Heart left ventricle (tissue), 16 donors: Measurements from ENCODE around the gene CISD2. TPM values are rescaled to one million over a fixed set of nuclear protein-coding genes. Genes with fewer than 3 reads are reported as not detected.
"Not testable (repeated sequence)": the region's sequence is repeated elsewhere in the genome, so short reads cannot be mapped to it uniquely, and the experiment has no call there.

Experiments
- ATAC-seq, 4 donors: fragments of 200-7000 bp; cut with Tn5 transposase; one replicate each; pipeline ENCODE4 v1.9.1; 2020 to 2022; ENCODE audit warnings: moderate library complexity in 4 of 4, mild to moderate bottlenecking in 3 of 4, moderate number of reproducible peaks in 1 of 4
- DNase-seq, 5 donors: peaks; one replicate each; pipeline ENCODE4 v3.0.0-alpha.2; 2020
- H3K27ac ChIP-seq, 12 donors: fragments of 200-600 bp; sonication (generic) in 4 of 12; one replicate each; pipeline versions ENCODE4 v1.5.0 to v1.8.0; 2016 to 2022; ENCODE audit warnings: mild to moderate bottlenecking in 2 of 12
- H3K27me3 ChIP-seq, 9 donors: fragments of 200-600 bp; sonication (generic) in 2 of 9; one replicate each; pipeline versions ENCODE4 v1.5.1 to v1.8.0; 2016 to 2022; ENCODE audit warnings: mild to moderate bottlenecking in 3 of 9
- H3K36me3 ChIP-seq, 9 donors: fragments of 200-600 bp; sonication (generic) in 2 of 9; one replicate each; pipeline versions ENCODE4 v1.5.0 to v1.8.0; 2018 to 2022; ENCODE audit warnings: mild to moderate bottlenecking in 2 of 9
- H3K4me1 ChIP-seq, 12 donors: fragments of 200-600 bp; sonication (generic) in 4 of 12; one replicate each; pipeline versions ENCODE4 v1.5.0 to v1.8.0; 2016 to 2022; ENCODE audit warnings: mild to moderate bottlenecking in 3 of 12
- H3K4me3 ChIP-seq, 12 donors: fragments of 200-600 bp; sonication (generic) in 4 of 12; one replicate each; pipeline versions ENCODE4 v1.5.0 to v1.8.0; 2017 to 2022; ENCODE audit warnings: mild to moderate bottlenecking in 9 of 12, moderate library complexity in 4 of 12
- H3K9me3 ChIP-seq, 12 donors: fragments of 200-600 bp; sonication (generic) in 4 of 12; one replicate each; pipeline versions ENCODE4 v1.5.0 to v1.8.0; 2016 to 2022; ENCODE audit warnings: mild to moderate bottlenecking in 1 of 12
- POLR2A ChIP-seq, 2 donors: fragments of 450-650 bp; IDR thresholded peaks; one replicate each; pipeline ENCODE4 v1.6.1; 2017; ENCODE audit warnings: antibody characterized with exemption in 2 of 2, mild to moderate bottlenecking in 2 of 2, moderate library complexity in 2 of 2
- WGBS, 4 donors: extraction: QIAGEN DNeasy Blood & Tissue Kit in 2 of 4; methylation state at CpG; one replicate each; pipeline versions ENCODE4 v1.1.5 to v1.1.7; 2013 to 2018; 5-methylcytosine and 5-hydroxymethylcytosine counted together
- intact Hi-C, 10 donors: fragments of 100-400 bp; cut with DNase I; formaldehyde crosslinking; loops; one replicate each; pipeline versions ENCODE4 v1.11.1 to v1.14.2; 2022
- polyA plus RNA-seq, 2 donors: library from polyadenylated mRNA; stranded (reverse); fragments of 200-250 nt; gene quantifications; one replicate each; pipeline ENCODE4 v1.2.3, GENCODE V29; 2013
- total RNA-seq, 9 donors: library from RNA; depleted of rRNA in 2 of 9; stranded (reverse); fragments of >200 nt in 2 of 9; fragmentation: NEBNext Ultra II Directional in 3 of 9; extraction: Animal tissue kit (Norgen Biotek cat#: 25700) in 3 of 9; gene quantifications; one replicate each; pipeline versions ENCODE4 v1.1.0 to v1.2.4, GENCODE V29; 2016 to 2023
- TF ChIP-seq, protein P1 (sequence below), 12 donors: fragments of 200-600 bp; sonication (generic) in 4 of 12; IDR thresholded peaks; one replicate each; pipeline versions ENCODE4 v1.5.0 to v1.8.0; 2018 to 2022; ENCODE audit warnings: antibody characterized with exemption in 12 of 12, mild to moderate bottlenecking in 5 of 12
- donor health status: ischemic (EF 13 %, LVEDD 7.1; RV severe dilation, severe dysfunction).
- donor health status: healthy with polysubstance abuse.
- donor health status: DM: no; HTN: yes; CAD: no.
- donor health status: DM: no; HTN: no; CAD: no.
- donor health status: ischemic (EF 25% LVEDD 6.9; RV normal size, moderate dysfunction).
- donor health status: ischemic (EF 25% LVEDD 5.7; RV mildly dilated, moderate dysfunction).
- donor health status: healthy.
- donor health status: DM: yes; HTN: yes; CAD: no.
- donor health status: ischemic (EF 35%, LVEDD 5.7; RV mildly dilated, moderate dysfunction).
- donor health status: nonischemic (EF 11% LVEDD 7.7; RV severe dilation, severe dysfunction).
- donor health status: DM: yes; HTN: yes; CAD: no.
- donor health status: PGD.
- donor health status: ischemic (EF 29% LVEDD 5.4; RV normal size, mild dysfunction).
- donor health status: nonischemic (EF 23%, LVEDD 6.1; RV moderate dilation, normal function).

The CISD2 gene
- total and polyA plus RNA-seq, 11 donors, result 9.0 to 35.8 (median 18.4) TPM

DNA sequence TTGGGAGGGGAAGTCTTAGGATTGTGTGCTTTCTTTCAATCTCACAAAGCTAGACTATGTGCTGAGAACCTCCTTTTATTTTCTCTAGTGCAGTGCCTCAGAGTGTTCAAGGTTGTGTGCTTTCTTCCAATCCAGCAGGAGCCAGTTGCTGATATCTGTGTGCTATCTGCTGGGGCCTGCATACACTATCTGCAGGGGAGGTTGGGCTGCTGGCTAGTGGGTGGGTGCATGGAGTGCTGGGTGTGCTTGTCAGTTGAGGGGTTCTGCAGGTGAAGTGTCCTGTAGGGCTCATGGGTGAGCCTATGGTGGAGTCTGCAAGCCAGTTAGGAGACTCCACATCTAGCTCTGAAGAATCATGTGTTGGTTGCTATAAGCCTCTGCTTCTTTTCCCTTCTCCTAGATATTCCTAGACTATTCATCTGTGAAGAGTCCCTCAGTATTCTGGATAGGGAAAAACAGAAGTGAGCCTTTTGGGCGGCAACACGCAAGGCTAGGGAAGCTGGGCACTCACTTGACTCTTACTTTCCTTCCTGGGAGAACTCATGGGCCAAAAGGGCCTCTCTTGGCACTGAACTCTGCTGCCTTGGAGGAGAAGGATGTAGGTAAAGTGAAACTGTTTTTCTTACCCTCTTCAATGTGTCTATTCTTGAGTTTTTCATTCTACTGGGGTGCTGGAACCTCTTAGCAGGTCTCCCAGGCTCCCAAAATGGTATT lies 8.0 kb upstream of the CISD2 start:
- no peaks in the 10 kb centered on the region for H3K27me3 ChIP-seq
- peaks cover 0 to 23% (median 12%) of the 10 kb centered on the region in 12 donors for H3K9me3 ChIP-seq
- intact Hi-C loops, result loop anchor here in 3 of 10 donors (10.0 kb wide), 2 partner anchors 96 to 426 kb away; partner anchors contain the start of gene MANBA (in 1 of the 3)
- 94 to 100% (median 98%) methylated on average over 2 of the region's 2 CpGs for WGBS, 4 donors
- no peak overlapping the region for H3K4me3 ChIP-seq
- peaks cover 0 to 26% (median 0%) of the 10 kb centered on the region in 12 donors for H3K4me1 ChIP-seq
- peak overlapping the region in 1 of 12 donors; percentile 52 for H3K27ac ChIP-seq
- TF ChIP-seq POLR2A (IDR thresholded peaks at IDR 0.05), result no peak
- TF ChIP-seq, protein P1, sequence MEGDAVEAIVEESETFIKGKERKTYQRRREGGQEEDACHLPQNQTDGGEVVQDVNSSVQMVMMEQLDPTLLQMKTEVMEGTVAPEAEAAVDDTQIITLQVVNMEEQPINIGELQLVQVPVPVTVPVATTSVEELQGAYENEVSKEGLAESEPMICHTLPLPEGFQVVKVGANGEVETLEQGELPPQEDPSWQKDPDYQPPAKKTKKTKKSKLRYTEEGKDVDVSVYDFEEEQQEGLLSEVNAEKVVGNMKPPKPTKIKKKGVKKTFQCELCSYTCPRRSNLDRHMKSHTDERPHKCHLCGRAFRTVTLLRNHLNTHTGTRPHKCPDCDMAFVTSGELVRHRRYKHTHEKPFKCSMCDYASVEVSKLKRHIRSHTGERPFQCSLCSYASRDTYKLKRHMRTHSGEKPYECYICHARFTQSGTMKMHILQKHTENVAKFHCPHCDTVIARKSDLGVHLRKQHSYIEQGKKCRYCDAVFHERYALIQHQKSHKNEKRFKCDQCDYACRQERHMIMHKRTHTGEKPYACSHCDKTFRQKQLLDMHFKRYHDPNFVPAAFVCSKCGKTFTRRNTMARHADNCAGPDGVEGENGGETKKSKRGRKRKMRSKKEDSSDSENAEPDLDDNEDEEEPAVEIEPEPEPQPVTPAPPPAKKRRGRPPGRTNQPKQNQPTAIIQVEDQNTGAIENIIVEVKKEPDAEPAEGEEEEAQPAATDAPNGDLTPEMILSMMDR (IDR thresholded peaks at IDR 0.05), result no peak
- DNase-seq (no peak), ATAC-seq (peak in 1 of 4 donors; percentile 42)
- no peaks in the 10 kb centered on the region for H3K36me3 ChIP-seq

DNA sequence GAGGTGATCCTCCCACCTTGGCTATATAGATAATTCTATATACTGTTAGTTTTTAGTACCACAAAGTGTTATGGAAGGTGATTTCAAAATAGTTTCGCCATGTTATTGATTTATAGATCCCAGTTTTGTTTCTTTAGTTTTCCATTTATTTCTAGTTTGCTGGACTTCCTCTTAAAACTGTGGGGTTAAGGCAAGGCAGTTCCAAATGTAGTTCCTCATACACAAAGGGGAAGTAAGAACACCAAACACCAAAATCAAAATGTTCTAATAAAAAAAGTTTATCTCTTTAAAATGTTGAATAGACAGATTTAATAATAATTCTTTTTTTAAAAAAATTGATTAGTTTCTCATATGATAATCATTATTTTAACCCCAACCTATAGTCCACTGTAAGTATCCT lies 6.8 kb upstream of the CISD2 start:
- TF ChIP-seq, protein P1 (IDR thresholded peaks at IDR 0.05), result no peak
- no peak for TF ChIP-seq POLR2A (IDR thresholded peaks at IDR 0.05)
- Histone ChIP-seq H3K36me3 (no peaks in the 10 kb centered on the region), H3K27me3 (no peaks in the 10 kb centered on the region), H3K4me1 (peaks cover 0 to 26% (median 0%) of the 10 kb centered on the region in 12 donors), H3K4me3 (no peak overlapping the region), H3K9me3 (peaks cover 0 to 23% (median 12%) of the 10 kb centered on the region in 12 donors), H3K27ac (peak overlapping the region in 1 of 12 donors; percentile 73)
- DNase-seq (no peak), ATAC-seq (no peak)
- WGBS, 4 donors, result 86 to 92% (median 90%) methylated on average over 1 of the region's 1 CpG
- intact Hi-C loops, result loop anchor here in 3 of 10 donors (10.0 kb wide), 2 partner anchors 97 to 427 kb away; partner anchors contain the start of gene MANBA (in 1 of the 3)

DNA sequence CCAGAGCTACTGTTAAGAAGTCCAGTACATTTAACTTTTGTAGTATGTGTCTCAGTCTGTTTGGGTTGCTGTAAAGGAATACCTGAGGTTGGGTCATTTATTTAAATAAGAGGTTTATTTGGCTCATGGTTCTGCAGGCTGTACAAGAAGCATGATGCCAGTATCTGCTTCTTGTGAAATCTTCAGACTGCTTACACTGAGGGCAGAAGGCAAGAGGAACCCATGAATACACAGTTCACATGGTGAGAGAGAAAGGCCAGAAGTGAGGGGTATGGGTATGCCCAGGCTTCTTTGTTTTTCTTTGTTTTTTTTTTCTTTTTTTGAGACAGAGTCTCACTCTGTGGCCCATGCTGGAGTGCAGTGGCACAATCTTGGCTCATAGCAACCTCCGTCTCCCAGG lies 6.0 kb upstream of the CISD2 start:
- DNase-seq (no peak), ATAC-seq (peak in 1 of 4 donors; percentile 22)
- H3K9me3 ChIP-seq, result peaks cover 0 to 23% (median 12%) of the 10 kb centered on the region in 12 donors
- intact Hi-C loops, result loop anchor here in 3 of 10 donors (10.0 kb wide), 2 partner anchors 98 to 428 kb away; partner anchors contain the start of gene MANBA (in 1 of the 3)
- TF ChIP-seq, protein P1 (IDR thresholded peaks at IDR 0.05), result no peak
- no peak for TF ChIP-seq POLR2A (IDR thresholded peaks at IDR 0.05)
- H3K4me3 ChIP-seq, result no peak overlapping the region
- peak overlapping the region in 1 of 12 donors; percentile 73 for H3K27ac ChIP-seq
- WGBS, 4 donors, result 92 to 100% (median 96%) methylated on average over 1 of the region's 1 CpG
- no peaks in the 10 kb centered on the region for H3K27me3 ChIP-seq
- peaks cover 0 to 33% (median 3%) of the 10 kb centered on the region in 12 donors for H3K4me1 ChIP-seq
- no peaks in the 10 kb centered on the region for H3K36me3 ChIP-seq

DNA sequence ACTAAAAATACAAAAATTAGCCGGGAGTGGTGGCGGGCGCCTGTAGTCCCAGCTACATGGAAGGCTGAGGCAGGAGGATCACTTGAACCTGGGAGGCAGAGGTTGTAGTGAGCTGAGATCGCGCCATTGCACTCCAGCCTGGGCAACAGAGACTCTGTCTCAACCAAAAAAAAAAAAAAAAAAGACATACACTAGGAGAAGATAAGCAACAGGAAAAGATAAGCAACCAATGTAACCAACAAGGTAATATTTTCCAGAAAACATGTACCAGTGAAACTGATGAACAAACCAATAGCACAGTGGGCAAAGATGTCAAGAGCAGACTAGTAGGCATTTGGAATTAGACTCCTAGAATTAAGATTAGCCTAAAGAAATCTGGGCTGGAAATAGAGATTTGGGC lies 3.5 kb upstream of the CISD2 start:
- H3K27ac ChIP-seq, DNase-seq, H3K36me3 ChIP-seq, H3K9me3 ChIP-seq, H3K4me3 ChIP-seq, H3K27me3 ChIP-seq, ATAC-seq: not testable (repeated sequence)
- intact Hi-C loops, result loop anchor here in 4 of 10 donors (5.0 to 10.0 kb wide), 6 partner anchors 101 to 431 kb away; partner anchors contain the start of genes MANBA (in 2 of the 4) and SLC9B2 (in 1 of the 4)
- WGBS, 4 donors, result 95 to 100% (median 99%) methylated on average over 5 of the region's 5 CpGs
- peaks cover 0 to 45% (median 14%) of the 10 kb centered on the region in 12 donors for H3K4me1 ChIP-seq
